ENCODE measurements around the gene ENTPD3. TPM values are rescaled to one million over a fixed set of nuclear protein-coding genes. Genes with fewer than 3 reads are reported as not detected.

ENTPD3 gene
- total RNA-seq, 1 experiment from 2014 or later: not detected

Other genes starting within 250 kb of the ENTPD3 start
- 7.4 and 7.6 TPM in 2 replicates for gene EIF1B, start 77.5 kb upstream of the ENTPD3 start, total RNA-seq (2014; rRNA removed; shearing (Covaris generic); ENCODE audit: low replicate concordance)
- gene RPL14, start 70.2 kb downstream of the ENTPD3 start, total RNA-seq (2014; rRNA removed; shearing (Covaris generic); ENCODE audit: low replicate concordance): 102 and 141 TPM in 2 replicates
- 1.3 and 3.0 TPM in 2 replicates for gene ZNF619, start 89.9 kb downstream of the ENTPD3 start, total RNA-seq (2014; rRNA removed; shearing (Covaris generic); ENCODE audit: low replicate concordance)
- 0.88 and 1.0 TPM in 2 replicates for gene ZNF620, start 118.9 kb downstream of the ENTPD3 start, total RNA-seq (2014; rRNA removed; shearing (Covaris generic); ENCODE audit: low replicate concordance)
- 1.5 and 6.9 TPM in 2 replicates for gene ZNF621, start 137.8 kb downstream of the ENTPD3 start, total RNA-seq (2014; rRNA removed; shearing (Covaris generic); ENCODE audit: low replicate concordance)

Data from Caki2 (cell line).